HG03196 (cell line): ENCODE data around the gene PBLD.
"Not testable (repeated sequence)": the region's sequence is repeated elsewhere in the genome, so short reads cannot be mapped to it uniquely, and the experiment has no call there.

Experiments used
- ATAC-seq: cut with Tn5 transposase; IDR thresholded peaks from one replicate; pipeline ENCODE4 v1.9.1; 2021; ENCODE audit not compliant: unreplicated experiment

Gene PBLD

DNA sequence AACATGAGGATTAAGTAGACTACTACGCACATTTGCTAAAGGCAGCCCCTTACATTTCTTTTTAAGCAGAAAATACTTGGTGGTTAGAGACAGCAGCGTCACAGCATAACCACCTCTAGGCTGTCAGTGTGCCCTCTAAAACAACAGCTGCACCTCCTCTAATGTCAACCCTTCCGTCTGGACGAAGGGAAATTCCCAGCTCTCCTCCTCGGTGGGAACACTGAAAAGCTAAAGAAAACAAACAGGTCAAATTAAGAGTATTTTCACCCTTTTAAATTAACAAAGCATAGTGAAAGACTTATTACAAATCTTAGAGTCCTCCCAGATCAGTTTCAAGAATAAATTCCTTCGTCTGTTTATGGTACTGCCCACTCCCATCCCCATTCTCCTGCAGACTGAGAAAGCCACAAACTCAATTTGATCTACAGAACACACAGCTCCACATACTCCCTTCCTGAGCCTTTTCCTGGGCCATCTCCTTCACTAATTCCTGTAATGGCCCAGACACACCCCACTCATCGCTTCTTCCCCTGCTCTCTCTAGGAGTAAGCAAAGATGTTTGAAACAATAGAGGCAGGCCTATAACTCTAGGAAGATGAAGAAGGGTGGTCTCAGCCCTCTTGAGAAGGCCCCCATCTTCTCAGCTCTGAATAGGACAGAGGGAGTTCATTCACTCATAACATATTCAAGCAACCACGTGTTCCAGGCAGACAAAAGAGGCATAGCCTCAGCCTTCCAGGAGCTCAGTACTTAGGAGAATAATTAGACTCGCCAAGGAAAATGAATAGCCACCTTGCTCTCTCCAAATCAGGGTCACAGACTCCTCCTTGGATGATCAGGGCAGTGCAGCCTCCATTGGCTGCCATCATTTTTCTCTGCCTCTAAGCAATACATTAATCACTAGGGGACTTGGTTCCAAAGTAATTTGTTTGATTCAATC, 48.4 kb downstream of the PBLD start:
- no peak for ATAC-seq

DNA sequence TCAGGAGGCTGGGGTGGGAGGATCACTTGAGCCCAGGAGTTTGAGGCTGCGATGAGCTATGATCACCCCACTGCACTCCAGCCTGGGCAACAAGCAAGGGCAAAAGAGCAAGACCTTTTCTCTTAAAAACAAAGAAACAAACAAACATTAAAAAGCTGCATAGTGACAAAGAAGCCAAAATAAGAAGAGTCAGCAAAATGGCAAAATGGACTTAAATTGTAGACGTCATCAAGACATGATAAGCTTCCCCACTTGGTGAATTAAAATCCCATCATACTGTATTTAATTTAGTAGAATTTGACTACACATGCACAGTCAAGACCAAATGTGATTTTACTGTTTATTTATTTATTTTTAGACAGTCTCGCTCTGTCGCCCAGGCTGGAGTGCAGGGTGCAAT, 52.0 kb downstream of the PBLD start:
- no peak for ATAC-seq

DNA sequence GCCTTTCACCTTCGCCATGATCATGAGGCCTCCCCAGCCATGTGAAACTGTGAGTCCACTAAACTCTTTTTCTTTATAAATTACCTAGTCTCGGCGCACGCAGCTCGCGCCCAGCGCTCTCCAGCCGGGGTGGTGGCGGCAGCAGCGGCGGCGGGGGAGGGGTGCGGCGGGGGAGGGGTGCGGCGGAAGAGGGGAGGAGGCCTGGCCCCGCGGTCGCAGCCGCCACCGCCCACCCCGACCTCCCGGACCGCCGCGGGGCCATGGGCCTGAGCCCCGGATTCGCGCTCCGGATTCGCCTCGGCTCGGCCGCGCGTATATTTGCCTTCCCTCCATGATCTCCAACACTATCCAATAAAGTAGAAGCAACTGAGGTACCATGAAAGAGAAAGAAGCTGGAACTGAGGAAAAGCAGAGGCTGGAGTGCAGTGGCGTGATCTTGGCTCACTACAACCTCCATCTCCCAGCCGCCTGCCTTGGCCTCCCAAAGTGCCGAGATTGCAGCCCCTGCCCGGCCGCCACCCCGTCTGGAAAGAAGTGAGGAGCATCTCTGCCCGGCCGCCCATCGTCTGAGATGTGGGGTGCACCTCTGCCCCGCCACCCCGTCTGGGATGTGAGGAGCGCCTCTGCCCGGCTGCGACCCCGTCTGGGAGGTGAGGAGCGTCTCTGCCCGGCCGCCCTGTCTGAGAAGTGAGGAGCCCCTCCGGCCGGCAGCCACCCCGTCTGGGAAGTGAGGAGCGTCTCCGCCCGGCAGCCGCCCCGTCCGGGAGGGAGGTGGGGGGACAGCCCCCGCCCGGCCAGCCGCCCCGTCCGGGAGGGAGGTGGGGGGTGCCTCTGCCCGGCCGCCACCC, 53.6 kb downstream of the PBLD start:
- not testable (repeated sequence) for ATAC-seq

DNA sequence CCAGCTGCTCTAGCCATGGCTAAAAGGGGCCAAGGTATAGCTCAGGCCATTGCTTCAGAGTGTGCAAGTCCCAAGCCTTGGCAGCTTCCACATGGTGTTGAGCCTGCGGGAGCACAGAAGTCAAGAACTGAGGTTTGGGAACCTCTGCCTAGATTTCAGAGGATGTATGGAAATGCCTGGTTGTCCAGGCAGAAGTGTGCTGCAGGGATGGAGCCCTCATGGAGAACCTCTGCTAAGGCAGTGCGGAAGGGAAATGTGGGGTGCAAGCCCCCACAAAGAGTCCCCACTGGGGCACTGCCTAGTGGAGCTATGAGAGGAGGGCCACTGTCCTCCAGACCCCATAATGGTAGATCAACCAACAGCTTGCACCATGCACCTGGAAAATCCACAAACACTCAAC, 54.9 kb downstream of the PBLD start:
- not testable (repeated sequence) for ATAC-seq

DNA sequence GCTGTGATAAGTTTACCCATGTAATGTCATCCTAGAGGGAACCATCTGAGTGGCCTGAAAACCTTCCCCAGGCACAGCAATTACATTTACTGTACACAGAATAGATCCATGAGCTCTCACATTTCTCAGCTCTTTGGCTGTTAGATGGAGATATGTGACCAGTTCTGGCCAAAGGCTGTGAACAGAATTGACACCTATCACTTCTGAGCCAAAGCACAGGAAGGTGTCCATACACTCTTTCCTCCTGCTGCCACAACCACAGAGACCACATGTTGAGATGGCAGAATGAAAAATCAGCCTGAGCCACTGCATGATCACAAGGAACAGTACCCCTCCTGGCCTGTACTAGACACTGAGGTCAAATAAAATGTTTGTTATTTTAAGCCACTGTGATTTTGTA, 56.5 kb downstream of the PBLD start:
- no peak for ATAC-seq

DNA sequence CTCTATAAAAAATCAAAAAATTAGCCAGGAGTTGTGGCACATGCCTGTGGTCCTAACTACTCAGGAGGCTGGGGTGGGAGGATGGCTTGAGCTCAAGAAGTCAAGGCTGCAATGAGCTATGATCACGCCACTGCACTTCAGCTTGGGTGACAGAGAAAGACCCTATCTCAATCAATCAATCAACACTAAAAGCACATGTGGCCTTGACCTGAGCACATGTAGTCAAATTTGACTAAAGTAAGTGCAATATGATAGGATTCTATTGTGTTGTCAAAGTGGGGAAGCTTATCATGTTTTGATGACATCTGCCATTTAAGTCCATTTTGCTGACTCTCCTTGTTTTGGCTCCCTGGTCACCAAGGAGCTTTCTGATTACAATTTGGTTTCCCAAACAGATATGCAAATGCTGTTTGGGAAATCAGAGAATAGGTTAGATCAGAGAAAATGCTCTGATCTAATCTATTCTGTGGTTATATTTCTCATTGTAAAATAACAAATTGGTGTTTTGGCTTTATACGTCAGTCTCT, 57.1 kb downstream of the PBLD start:
- ATAC-seq: no peak

DNA sequence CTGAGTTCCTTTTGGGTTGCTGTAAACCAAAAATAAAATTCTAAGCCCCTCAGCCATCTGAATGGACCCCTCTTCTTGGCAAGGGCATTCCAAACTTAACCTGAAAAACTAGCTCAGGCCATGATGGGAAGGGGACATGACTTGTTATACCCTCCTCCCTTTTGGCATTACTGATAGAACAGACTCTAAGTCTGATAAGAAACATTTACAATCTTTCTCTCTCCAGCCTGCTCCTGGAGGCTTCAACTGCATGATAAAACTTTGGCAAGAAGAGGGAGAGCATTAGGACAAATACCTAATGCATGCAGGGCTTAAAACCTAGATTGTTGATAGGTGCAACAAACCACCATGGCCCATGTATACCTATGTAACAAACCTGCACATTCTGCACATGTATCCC, 59.9 kb downstream of the PBLD start:
- no peak for ATAC-seq

DNA sequence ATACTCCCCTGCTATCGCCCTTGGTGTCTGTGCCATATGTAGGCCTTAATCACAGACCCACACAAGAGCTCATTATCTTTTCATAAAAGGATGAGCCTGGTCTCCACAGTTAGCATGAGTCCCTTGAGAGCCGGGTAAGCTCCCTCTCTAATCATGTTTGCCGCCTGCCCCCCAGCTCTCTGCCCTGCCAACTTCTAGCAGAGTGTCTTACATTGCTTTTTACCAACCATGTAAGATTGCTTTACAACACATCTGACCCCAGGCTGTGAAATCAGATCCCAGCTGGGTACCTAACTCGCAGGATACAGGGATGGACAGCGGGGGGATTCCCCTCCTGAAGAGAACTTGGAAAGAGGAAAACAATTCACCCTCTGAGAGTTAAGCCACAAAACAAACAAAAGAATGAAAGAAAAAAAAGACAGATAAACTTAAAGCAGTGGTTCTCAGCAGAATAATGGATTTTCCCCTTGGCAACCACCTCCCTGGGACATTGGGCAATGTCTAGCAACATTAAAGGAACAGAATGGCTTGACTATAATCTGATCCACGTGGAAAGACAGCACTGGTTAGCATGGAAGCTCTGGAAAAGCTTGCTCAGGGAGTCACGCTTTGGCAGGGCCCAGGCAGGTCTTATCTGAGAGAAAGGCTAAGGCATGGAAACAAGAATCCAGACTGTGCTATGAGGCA, 61.4 kb downstream of the PBLD start:
- no peak for ATAC-seq

DNA sequence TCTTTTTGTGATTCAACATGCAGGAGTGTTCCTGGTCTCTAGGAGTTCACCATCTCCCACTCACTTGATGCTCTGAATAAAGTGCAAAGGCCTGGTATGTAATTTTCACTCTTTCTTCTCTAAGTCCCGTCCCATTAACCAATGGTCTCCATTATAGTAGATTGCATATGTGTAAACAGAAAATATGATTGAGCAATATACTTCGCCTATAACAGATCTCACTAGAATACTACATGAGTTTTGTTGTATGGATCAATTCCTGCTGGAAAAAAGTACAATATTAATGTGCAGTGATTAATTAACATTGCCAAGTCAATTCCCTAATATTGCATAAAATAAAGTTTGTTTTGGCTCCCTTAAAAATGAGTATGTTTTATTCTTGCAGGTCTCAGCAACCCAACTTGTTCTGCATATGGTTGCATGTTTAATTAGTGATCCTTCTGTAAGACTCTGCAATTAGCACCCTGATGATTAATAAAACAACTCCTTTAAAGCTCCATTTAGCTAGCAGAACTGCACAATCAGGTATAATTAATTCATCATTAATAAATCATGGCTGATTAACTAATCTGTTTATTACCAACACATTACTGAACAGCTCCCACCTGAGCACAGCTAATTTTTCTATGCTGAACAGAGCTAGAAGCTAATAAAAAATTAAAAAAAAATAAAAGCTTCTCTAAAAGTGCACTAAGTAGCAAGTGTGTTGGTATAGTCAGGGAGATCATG, 63.0 kb downstream of the PBLD start:
- no peak for ATAC-seq

DNA sequence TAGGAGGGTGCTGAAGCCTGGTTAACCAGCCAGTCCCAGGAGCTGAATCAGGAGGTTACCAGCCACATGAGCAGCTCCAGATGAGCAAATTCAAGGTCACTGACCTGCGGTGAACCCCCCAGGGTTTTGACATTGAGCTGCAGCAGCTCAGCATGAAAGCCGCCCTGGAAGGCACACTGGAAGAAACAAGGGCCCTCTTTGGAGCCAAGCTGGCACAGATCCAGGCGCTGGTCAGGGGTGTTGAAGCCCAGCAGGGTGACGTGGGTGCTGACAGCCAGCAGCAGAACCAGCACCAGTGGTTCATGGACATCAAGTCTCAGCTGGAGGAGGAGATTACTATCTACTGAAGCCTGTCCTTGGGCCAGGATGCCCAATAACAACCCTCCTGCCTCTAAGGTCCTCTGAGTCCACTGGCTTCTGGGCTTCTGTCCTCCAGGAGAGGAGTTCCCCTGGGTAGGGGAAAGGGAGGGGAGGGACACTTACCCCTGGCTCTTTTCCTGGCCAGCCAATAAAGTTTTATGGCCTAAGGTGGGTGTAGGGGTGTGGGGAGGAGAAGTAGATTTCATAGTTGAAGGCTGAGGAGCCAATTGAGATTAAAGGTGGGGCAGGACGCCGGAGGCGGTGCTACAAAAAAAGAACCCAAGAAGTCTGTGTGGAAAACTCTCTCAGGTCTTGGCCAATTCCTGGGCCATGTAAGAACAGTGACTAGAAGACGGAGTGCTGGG, 71.4 kb downstream of the PBLD start:
- no peak for ATAC-seq

DNA sequence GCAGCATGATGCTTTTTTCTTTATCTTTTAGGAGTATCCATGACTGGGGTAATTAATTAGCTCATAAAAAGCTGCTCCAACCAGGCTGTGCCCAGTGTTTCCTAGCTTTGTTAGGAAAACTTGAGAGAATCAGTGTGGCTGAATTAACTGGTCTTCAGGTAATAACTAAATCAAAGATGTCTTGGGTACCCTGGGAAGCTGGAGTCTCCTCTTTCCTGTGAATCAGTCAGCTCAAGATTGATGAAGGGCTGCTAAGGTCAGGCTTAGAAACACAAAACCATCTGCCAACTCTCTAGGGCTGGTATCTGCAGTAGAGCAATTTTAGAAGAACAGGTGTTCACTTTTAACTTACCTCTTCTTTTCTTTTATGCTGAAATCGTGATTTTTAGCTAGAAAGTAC, 79.4 kb downstream of the PBLD start:
- no peak for ATAC-seq

DNA sequence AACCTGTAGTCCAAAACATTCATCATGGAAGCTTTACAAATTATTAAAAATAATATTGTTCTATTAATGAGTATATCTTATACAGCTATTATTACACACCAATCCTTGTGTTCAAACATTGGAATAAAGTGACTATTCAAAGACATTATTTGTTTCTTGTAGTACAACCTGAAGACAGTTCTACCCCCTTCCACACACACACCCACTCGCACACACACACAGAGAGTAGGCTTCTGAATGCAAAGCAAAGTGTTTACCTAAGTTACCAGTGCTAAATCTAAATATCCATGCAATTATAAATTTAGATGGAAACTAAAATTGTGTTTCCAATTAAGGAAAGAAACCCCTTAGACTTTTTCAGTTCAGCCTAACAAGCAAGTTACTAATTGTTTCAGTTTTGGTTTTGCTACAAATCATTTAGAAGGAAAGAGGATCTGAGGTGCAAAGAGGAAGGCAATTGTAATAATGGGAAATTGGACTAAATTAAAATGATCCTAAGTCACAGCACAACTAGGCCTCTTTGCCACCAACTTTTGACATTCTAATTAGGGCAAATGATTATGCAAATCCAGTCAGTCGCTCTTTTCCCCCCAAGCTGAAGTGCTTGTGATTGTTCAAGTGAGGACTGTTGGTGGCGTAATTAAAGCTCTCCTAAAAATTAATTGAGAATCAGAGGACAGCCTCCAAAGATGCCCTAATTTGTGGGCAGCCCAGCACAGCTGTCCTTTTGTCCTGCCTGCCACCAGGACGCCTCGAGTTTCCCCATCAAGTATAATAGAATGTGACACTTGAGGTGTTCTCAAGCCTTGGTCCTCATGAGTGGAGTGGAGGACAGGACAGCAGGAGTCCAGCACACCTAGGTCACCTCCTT, 80.9 kb downstream of the PBLD start:
- no peak for ATAC-seq

DNA sequence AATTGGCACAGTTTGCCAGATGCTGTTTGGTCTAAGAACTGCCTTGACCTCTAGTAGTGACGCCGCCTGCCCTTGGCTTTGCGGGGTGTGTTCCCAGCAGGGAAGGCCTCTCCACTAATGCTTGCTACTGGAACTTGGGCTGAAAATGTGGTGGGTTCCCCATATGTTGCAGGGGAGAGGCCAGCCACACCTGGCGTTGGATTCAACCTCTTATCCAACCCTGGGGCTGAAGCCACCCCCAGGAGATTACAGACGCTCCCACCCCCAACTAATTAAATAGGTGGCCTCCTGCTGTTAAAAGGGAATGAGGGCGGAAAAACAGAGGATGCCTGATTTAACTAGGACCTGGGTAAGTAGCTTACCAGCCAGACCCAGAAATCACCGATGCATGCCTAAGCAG, 81.6 kb downstream of the PBLD start:
- ATAC-seq: no peak

DNA sequence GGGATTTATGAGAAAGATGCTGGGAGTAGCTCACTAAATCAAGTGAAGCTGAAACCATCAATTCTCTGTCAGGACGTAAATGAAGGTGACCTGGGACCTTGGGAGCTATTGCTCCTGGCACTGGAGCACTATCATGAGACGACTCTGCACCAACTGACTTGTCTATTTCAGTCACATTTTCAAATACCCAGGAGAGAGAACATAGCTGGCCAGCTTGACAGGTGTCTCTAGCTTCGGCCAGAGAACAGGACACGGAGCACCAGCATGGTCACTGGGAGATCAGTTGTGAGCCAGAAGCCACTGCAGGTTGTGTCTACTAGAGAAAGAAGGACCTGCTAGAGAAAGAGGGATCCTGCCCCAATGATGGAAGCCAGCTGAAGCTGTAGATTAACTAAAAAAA, 83.4 kb downstream of the PBLD start:
- no peak for ATAC-seq

DNA sequence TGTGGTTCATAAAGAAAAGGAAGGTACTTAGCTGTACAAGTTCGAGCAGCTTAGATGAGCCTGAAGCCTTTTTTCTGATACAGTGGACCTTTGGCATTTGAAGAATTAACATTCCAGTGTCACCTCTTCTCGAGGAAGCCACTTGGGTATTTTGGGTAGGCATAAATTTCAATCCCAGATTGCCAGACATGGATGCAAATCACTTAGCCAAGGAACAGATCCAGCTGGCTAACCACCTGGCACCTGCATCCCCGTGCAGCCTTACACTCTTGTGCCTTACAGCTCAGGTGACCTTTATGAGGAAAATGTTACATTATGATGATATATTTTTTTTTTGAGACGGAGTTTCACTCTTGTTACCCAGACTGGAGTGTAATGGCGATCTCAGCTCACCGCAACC, 84.8 kb downstream of the PBLD start:
- ATAC-seq: no peak

DNA sequence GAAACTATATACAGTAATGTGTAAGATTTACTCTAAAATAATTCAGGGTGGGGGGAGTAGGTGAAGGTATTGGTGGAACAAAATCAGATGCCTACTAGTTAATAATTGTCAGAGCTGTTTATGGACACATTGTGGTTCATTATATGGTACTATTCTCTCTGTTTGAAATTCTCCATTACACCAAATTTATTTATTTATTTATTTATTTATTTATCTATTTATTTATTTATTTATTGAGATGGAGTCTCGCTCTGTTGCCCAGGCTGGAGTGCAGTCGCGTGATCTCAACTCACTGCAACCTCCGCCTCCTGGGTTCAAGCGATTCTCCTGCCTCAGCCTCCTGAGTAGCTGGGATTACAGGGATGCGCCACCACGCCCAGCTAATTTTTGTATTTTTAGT, 86.3 kb downstream of the PBLD start:
- not testable (repeated sequence) for ATAC-seq

DNA sequence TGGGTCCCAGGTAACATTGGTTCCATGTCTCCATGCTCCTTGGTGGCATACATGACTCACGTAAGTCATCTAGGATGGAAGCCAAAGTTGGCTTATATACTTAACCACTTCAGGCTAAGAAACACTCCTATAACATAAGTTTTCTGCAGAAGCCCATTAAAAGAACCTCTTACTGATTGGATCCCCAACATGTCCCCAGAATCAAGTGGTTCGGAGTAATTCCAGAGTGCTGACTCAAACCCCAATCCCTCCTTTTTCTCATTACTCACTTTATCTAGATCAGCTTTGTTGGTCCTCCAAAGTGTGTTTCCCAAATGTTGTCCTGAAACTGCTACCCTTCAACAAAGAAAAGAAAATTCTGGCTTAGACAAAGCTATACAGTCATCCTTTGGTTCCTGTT, 90.7 kb downstream of the PBLD start:
- ATAC-seq: no peak

DNA sequence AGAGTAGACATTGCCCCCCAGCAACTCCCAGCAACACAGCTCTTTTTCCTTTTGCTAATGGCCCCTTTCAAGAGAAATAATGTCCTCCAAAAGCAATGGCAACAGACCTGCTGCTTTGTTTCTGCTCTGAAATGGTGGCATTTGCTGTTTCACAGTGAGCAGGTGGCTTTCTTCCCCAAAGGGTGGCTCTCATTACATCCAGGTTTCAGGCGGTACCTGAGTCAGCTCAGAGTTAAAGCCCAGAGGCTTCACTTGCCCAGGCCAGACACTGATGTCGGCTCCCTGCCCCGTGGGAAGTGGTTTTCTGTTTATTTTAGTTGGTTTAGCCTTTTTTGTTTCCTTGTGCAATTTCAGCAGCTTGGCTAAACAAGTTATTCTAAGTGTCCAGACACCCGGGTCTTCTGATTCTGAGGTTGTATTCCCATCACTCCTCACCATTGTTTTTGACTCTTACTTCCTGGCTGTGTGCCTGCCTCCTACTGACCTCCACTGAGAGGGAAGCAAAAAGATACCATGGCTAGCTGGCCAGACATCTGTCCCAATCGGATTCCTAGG, 93.1 kb downstream of the PBLD start:
- no peak for ATAC-seq

DNA sequence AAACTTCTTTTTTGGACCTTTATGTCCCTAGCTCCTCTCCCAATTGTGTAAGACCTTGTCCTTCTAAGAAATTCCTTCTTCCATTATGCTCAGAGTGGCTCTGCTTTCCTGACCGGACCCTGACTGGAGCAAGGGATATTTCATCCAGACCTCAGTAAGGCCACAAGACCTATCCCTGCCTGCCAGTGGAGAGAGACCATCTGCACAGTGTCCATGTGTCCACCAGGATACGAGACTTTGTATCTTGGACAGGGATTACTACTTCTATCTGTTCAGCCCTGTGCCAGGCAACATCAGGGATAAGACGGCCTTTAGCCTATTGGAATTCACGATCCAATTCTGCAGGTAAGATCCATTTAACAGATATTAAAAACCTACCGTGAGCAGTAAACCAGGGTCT, 93.7 kb downstream of the PBLD start:
- no peak for ATAC-seq
